ENCODE results near the gene SNAP25.

SNAP25 gene

DNA sequence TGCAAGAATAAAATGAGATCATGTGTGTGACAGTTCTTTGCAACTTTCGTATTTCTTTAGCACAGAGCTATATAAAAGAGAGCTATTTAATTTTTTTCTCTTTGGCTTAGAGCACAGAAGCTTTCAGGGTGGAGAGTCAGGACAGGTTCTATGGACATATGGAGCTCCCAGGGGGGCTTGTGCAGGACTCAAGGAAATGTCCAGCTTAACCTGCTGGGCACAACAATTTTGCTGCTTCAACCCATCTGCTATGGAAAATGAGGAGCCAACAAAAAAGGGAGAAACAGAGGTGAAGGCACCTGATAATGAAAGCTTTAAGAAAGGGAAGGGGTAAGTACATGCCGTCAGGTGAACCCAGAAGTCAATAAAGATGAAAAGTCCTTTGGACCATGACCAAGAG is 5.1 kb upstream of the SNAP25 start:
- H3K27me3 ChIP-seq (ENCODE audit: control insufficient read depth, insufficient read depth, low read length) = no peaks in the 10 kb centered on the region
- H3K9ac ChIP-seq = no peak overlapping the region
- peak overlapping the region; percentile 1 for H2AFZ ChIP-seq
- no peak overlapping the region for H3K4me2 ChIP-seq (ENCODE audit: low read length)
- no peaks in the 10 kb centered on the region for H3K9me3 ChIP-seq (ENCODE audit: control insufficient read depth, low read length)
- H3K4me1 ChIP-seq = peaks cover 33% of the 10 kb centered on the region
- no peaks in the 10 kb centered on the region for H3K79me2 ChIP-seq
- TF ChIP-seq, protein P1, sequence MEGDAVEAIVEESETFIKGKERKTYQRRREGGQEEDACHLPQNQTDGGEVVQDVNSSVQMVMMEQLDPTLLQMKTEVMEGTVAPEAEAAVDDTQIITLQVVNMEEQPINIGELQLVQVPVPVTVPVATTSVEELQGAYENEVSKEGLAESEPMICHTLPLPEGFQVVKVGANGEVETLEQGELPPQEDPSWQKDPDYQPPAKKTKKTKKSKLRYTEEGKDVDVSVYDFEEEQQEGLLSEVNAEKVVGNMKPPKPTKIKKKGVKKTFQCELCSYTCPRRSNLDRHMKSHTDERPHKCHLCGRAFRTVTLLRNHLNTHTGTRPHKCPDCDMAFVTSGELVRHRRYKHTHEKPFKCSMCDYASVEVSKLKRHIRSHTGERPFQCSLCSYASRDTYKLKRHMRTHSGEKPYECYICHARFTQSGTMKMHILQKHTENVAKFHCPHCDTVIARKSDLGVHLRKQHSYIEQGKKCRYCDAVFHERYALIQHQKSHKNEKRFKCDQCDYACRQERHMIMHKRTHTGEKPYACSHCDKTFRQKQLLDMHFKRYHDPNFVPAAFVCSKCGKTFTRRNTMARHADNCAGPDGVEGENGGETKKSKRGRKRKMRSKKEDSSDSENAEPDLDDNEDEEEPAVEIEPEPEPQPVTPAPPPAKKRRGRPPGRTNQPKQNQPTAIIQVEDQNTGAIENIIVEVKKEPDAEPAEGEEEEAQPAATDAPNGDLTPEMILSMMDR (IDR thresholded peaks at IDR 0.05) = no peak
- peak overlapping the region; percentile 100 for H3K27ac ChIP-seq
- no peak overlapping the region for H3K4me3 ChIP-seq (ENCODE audit: low read depth, low read length)
- no peaks in the 10 kb centered on the region for H3K36me3 ChIP-seq (ENCODE audit: control insufficient read depth, insufficient read depth, low read length)

DNA sequence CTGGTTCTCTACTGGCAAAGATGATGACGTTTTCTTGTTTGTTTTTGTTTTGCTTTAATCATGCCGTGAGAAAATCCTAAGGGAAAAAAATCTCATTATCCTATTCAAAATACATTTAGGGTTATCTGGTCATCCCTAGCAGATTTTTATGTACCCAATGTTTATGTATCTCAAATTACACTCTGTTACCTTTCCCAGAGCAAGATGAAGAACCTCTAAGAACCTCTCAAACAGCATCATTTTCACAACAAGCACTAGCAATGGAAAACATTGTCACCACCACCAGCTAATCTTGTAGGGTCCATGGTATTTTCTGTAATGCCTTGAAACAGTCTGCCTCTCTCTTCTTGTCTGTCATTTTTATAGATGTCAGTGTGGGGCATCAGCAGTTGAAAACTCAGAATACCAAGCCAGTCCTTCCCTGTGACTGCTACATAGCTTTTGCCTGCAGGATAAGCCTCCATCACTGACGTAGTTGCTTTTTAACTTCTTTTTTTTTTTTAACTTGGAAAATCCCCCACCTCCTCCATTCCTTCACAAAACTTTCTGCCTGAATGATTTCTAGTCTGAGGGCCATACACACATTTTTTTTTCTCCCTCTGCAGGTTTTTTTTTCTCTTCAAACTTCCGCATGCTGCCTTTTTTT is 2.4 kb upstream of the SNAP25 start:
- H3K9ac ChIP-seq = peak overlapping the region; percentile 51
- H2AFZ ChIP-seq = peak overlapping the region; percentile 89
- H3K79me2 ChIP-seq = peaks cover 9% of the 10 kb centered on the region
- peaks cover 43% of the 10 kb centered on the region for H3K4me1 ChIP-seq
- no peaks in the 10 kb centered on the region for H3K36me3 ChIP-seq (ENCODE audit: control insufficient read depth, insufficient read depth, low read length)
- no peaks in the 10 kb centered on the region for H3K27me3 ChIP-seq (ENCODE audit: control insufficient read depth, insufficient read depth, low read length)
- no peak overlapping the region for H3K4me2 ChIP-seq (ENCODE audit: low read length)
- no peak overlapping the region for H3K4me3 ChIP-seq (ENCODE audit: low read depth, low read length)
- TF ChIP-seq, protein P1 (IDR thresholded peaks at IDR 0.05) = no peak
- H3K27ac ChIP-seq = peak overlapping the region; percentile 100
- no peaks in the 10 kb centered on the region for H3K9me3 ChIP-seq (ENCODE audit: control insufficient read depth, low read length)

- Histone ChIP-seq H3K4me1 (peaks cover 57% of the 10 kb centered on the region), H3K36me3 (ENCODE audit: control insufficient read depth, insufficient read depth, low read length) (no peaks in the 10 kb centered on the region), H3K4me3 (ENCODE audit: low read depth, low read length) (peak overlapping the region; percentile 48), H2AFZ (peak overlapping the region; percentile 89), H3K79me2 (peaks cover 25% of the 10 kb centered on the region), H3K27me3 (ENCODE audit: control insufficient read depth, insufficient read depth, low read length) (no peaks in the 10 kb centered on the region), H3K4me2 (ENCODE audit: low read length) (peak overlapping the region; percentile 83), H3K9me3 (ENCODE audit: control insufficient read depth, low read length) (no peaks in the 10 kb centered on the region), H3K27ac (peak overlapping the region; percentile 100), H3K9ac (peak overlapping the region; percentile 39)
- TF ChIP-seq, protein P1 (IDR thresholded peaks at IDR 0.05) = no peak
Measured at GRCh38 chr20:10217721-10218410, 764 bp upstream of the SNAP25 start.

DNA sequence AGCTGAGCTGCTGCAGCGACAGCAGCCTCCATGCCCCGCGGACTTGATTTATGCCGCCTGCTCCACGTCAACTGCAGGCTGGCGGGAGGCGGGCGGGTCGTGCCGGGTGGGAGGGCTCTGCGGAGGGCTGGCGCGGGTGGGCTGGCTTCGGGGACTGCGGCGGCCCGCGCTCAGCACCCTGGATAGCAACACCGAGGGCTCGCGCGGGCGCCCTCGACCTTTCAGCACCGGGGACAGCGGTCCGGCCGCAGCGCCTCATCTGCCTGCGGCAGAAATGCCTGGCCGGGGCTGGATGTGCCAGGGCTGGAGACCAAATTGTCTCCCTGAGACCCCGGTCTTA is 792 bp downstream of the SNAP25 start:
- peak overlapping the region; percentile 25 for H3K9ac ChIP-seq

More for the DNA sequence above, 792 bp downstream of the SNAP25 start:
- TF ChIP-seq, protein P1 (IDR thresholded peaks at IDR 0.05) = no peak
- Histone ChIP-seq H3K27ac (peak overlapping the region; percentile 100), H3K4me2 (ENCODE audit: low read length) (peak overlapping the region; percentile 72), H2AFZ (peak overlapping the region; percentile 81), H3K79me2 (peaks cover 29% of the 10 kb centered on the region), H3K4me3 (ENCODE audit: low read depth, low read length) (peak overlapping the region; percentile 58), H3K27me3 (ENCODE audit: control insufficient read depth, insufficient read depth, low read length) (no peaks in the 10 kb centered on the region), H3K36me3 (ENCODE audit: control insufficient read depth, insufficient read depth, low read length) (no peaks in the 10 kb centered on the region), H3K4me1 (peaks cover 52% of the 10 kb centered on the region), H3K9me3 (ENCODE audit: control insufficient read depth, low read length) (no peaks in the 10 kb centered on the region)
